MG63 (cell line): ENCODE data around the gene TNRC18. TPM values are rescaled to one million over a fixed set of nuclear protein-coding genes. Genes with fewer than 3 reads are reported as not detected.
"Not testable (repeated sequence)": the region's sequence is repeated elsewhere in the genome, so short reads cannot be mapped to it uniquely, and the experiment has no call there.

ENCODE experiments used
- DNase-seq: peaks from one replicate; pipeline ENCODE4 v3.0.0-alpha.2; 2020
- H3K27me3 ChIP-seq: fragments of 250-450 bp; sonication (Bioruptor Pico); 2 replicates; pipeline ENCODE4 v1.5.1; 2020; ENCODE audit warnings: mild to moderate bottlenecking, moderate library complexity
- H3K36me3 ChIP-seq: fragments of 250-450 bp; sonication (Bioruptor Pico); 2 replicates; pipeline ENCODE4 v1.5.1; 2020; ENCODE audit warnings: mild to moderate bottlenecking, moderate library complexity
- H3K4me3 ChIP-seq: fragments of 250-450 bp; sonication (Bioruptor Pico); 2 replicates; pipeline ENCODE4 v1.5.1; 2020; ENCODE audit warnings: mild to moderate bottlenecking, moderate library complexity
- H3K9me3 ChIP-seq: fragments of 250-450 bp; sonication (Bioruptor Pico); 2 replicates; pipeline ENCODE4 v1.5.1; 2020; ENCODE audit warnings: mild to moderate bottlenecking, moderate library complexity
- total RNA-seq: library from RNA; depleted of rRNA; stranded (reverse); fragments of >200 nt; shearing (Covaris generic); gene quantifications from 2 replicates; pipeline ENCODE4 v1.2.3, GENCODE V29; 2014; ENCODE audit warnings: low replicate concordance

The TNRC18 gene
- total RNA-seq, 1 experiment from 2014 or later = 25.0 TPM

DNA sequence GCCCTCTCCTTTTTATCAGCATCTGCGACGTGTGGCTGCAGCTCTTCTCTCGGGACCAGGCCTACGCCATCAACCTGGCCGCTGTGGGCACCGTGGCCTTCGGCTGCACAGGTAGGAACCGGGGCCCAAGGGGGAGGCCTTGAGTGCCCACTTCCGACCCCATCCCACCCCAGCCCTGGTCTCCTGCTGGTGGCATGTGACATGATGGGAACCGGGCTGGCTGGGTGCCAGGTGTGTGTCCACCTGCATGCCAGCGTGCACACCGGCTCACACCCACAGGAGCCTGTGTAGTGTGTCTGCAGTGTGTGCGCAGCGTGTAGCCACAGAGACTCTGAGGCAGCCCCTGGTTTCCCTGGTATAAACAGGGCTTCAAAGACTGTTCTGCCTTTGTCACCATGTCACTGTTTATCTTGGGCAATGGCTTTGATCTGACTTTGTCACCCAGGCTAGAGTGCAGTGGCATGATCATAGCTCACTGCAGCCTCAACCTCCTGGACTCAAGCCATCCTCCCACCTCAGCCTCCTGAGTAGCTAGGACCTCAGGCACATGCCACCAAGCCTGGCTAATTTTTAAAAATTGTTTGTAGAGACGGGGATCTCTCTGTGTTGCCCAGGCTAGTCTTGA, 131.8 kb downstream of the TNRC18 start:
- not testable (repeated sequence) for H3K27me3 ChIP-seq, H3K4me3 ChIP-seq, H3K36me3 ChIP-seq, DNase-seq, H3K9me3 ChIP-seq

GRCh38 chr7:5291301-5291700, 132.3 kb downstream of the TNRC18 start:
- H3K9me3 ChIP-seq = no peaks in the 10 kb centered on the region
- H3K36me3 ChIP-seq = no peaks in the 10 kb centered on the region
- DNase-seq = no peak
- no peaks in the 10 kb centered on the region for H3K27me3 ChIP-seq
- no peak overlapping the region for H3K4me3 ChIP-seq

DNA sequence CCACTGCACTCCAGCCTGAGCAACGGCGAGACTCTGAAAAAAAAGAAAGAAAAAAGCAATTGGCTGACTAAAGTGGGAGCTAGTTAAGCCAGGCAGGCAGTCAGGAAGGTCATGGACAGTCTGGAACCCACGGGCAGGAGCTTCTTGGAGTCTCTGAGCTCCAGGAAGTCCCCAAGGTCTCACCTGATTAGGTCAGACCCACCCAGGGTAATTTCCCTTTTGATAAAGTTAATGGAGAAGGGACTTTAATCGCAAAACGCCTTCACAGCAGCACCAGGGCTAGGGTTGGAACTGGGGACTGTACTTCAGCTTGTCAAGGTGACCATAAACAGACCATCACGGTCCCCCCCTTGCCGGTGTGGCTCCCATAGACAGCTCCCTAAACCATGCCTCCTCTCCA, 134.3 kb downstream of the TNRC18 start:
- no peak for DNase-seq
- Histone ChIP-seq H3K9me3 (no peaks in the 10 kb centered on the region), H3K36me3 (no peaks in the 10 kb centered on the region), H3K27me3 (no peaks in the 10 kb centered on the region), H3K4me3 (no peak overlapping the region)

GRCh38 chr7:5288560-5288959, 135.1 kb downstream of the TNRC18 start:
- H3K27me3 ChIP-seq, H3K36me3 ChIP-seq, H3K4me3 ChIP-seq, DNase-seq, H3K9me3 ChIP-seq: not testable (repeated sequence)

DNA sequence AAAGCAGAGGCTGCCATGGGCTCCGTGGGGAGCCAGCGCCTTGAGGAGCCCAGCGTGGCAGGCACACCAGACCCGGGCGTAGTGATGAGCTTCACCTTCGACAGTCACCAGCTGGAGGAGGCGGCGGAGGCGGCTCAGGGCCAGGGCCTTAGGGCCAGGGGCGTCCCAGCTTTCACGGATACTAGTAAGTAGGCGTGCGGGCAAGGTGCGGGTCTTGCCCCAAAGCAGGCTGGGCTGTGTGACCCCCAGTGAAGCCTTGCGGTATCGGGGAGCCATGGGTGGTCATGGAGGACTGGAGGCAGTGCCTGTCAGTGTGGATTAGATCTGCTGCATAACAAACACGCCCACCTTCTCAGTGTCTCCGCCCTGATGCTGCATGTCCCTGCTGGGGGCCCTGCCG, 135.8 kb downstream of the TNRC18 start:
- Histone ChIP-seq H3K36me3 (no peaks in the 10 kb centered on the region), H3K9me3 (no peaks in the 10 kb centered on the region), H3K27me3 (no peaks in the 10 kb centered on the region), H3K4me3 (no peak overlapping the region)
- no peak for DNase-seq

GRCh38 chr7:5287373-5287772, 136.3 kb downstream of the TNRC18 start:
- not testable (repeated sequence) for H3K9me3 ChIP-seq, H3K36me3 ChIP-seq, H3K4me3 ChIP-seq, DNase-seq, H3K27me3 ChIP-seq

DNA sequence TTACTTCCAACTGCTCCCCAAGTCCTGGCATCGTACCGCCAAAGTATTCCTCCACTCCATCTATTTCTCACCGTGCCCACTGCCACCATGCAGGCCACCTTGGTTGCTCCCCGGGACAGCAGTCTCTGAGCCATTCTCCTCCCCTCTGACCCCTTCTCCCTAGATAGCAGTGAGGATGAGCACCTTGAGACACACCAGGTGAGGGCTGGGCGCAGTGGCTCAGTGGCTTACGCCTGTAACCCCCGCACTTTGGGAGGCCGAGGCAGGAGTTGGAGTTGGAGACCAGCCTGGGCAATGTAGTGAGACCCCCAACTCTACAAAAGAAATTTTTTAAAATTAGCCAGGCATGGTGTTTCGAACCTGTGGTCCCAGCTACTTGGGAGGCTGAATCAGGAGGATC, 136.7 kb downstream of the TNRC18 start:
- no peak overlapping the region for H3K4me3 ChIP-seq
- no peaks in the 10 kb centered on the region for H3K9me3 ChIP-seq
- DNase-seq = no peak
- no peaks in the 10 kb centered on the region for H3K36me3 ChIP-seq
- no peaks in the 10 kb centered on the region for H3K27me3 ChIP-seq

DNA sequence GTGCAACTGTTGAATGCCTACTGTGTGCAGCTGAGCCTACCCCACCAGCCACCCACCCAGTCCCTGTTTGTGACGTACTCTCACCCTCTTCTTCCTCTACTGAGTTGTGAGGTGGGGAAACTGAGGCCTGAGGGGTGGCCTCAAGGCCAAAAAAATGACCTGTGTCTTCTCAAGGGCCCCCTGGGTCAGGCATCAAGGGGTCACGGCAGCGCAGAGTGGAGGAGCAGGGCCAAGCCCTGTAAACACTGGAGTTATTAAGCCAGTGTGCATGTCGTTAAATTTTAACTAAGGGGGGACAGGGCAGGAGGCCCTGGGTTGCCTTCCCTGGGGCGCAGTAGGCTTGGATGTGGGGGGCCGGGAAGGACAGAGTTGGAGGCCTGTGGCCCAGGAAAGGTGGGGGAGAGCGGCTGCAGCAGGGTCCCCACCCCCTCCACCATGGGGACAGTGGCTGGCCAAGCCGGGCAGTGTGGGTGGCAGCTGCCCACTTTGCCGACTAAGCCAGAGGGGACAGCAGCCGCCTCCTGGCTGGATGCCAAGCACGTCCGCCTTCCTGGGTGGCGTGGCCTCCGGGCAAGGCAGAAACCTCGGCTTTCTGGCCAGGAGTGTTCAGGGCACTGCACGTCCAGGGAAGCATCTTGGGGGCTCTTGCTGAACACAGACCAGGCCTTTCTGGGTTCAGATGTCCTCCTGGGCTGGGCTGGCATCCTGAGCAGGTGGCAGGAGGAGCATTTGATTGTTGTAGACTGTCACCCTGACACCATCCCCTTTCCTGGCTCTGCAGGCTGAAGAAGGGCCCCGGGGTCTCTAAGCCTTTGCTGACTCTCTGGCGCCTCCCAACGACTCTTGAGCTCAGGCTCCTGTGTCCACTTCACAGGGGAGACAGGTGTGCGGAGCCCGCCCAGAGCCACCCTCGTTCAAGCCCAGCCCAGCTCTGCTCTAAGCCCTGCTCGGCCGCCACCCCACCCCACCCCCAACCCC, 139.0 kb downstream of the TNRC18 start:
- no peaks in the 10 kb centered on the region for H3K27me3 ChIP-seq
- DNase-seq = no peak
- H3K4me3 ChIP-seq = no peak overlapping the region
- H3K36me3 ChIP-seq = no peaks in the 10 kb centered on the region
- H3K9me3 ChIP-seq = no peaks in the 10 kb centered on the region

DNA sequence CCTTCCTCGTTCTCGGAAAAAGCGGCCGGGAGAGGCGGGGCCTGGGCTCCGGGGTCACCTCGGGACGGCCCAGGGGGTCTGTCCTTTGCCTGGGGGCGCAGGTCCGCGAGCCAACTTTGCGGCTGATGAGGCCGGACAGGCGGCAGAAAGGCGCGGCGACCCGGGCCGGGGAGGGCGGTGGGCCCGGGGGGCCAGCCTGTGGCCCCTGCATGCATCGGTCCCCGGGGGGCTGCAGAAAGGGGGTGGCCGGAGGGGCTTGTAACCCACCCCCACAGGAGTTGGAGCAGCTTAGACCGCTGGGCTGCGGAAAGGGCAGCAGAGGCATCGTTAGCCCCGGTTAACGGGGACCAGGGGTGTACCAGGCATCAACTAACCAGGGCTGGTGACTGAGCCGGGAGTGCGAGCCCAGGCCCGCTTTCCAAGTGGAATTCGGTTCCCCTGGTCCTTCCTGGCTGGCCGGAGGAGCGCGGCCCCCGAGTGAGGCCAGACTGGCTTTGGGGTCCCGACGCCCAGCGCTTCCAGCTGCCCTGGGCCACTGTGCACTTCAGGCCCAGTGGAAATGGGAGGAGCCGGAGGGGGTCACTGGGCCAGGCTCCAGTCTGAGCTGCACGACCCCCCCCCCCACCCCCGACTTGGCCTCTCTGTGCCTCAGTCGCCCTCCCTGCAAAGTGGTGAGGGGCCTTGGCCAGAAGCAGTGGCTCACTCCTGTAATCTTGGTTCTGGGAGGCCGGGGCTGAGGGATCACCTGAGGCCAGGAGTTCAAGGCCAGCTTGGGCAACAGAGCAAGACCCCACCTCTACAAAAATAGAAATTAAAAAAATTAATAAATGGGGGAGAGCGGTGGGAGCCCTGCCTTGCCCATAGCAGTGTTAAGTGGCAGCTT, 140.0 kb downstream of the TNRC18 start:
- no peak for DNase-seq
- H3K4me3 ChIP-seq = no peak overlapping the region
- H3K9me3 ChIP-seq = no peaks in the 10 kb centered on the region
- no peaks in the 10 kb centered on the region for H3K27me3 ChIP-seq
- H3K36me3 ChIP-seq = no peaks in the 10 kb centered on the region

DNA sequence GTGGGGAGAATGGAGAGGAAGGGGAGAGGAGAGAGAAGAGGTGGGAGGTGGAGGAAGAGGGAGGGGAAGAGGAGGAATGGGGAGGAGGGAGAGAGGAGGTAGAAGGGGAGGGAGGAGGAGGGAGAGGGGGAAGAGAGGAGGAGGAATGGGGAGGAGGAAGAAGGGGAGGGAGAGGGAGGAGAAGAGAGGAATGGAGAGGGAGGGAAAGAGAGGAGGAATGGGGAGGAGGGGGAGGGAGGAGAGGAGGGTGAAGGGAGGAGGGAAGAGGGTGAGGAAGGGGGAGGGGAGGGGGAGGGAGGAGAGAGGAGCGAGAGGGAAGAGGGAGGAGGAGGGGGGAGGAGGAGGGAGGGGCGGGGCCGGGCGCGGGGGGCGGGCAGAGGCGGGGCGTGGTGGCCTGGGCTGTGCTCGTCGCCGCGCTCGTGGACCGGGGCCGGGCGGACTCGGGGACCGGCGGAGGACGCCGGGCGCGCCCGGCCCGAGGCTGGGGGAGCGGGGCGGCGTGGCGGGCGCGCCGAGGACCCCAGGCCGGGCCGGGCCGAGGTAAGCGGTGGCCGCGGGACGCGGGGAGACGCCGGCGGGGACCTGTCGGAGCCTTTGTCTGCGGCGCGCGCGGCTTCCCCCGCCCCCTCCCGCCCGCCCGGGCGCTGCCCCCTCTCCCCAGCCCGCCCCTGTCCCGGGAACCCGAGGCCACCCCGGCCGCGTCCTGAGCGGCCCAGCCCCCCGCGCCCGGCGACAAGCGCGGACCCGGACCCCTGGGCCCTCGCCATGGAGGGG, 140.9 kb downstream of the TNRC18 start, which contains the start of gene SLC29A4:
TSS of gene SLC29A4 (plus strand) at position 401 of the 774 bp plus-strand sequence. CDS start 4,874 bp downstream, outside the sequence.
- H3K4me3 ChIP-seq = no peak within 1 kb of the TSS
- no peaks in the 10 kb centered on the region for H3K27me3 ChIP-seq
- H3K9me3 ChIP-seq = no peaks in the 10 kb centered on the region
- DNase-seq = no peak
- H3K36me3 ChIP-seq = no peaks in the 10 kb centered on the region

DNA sequence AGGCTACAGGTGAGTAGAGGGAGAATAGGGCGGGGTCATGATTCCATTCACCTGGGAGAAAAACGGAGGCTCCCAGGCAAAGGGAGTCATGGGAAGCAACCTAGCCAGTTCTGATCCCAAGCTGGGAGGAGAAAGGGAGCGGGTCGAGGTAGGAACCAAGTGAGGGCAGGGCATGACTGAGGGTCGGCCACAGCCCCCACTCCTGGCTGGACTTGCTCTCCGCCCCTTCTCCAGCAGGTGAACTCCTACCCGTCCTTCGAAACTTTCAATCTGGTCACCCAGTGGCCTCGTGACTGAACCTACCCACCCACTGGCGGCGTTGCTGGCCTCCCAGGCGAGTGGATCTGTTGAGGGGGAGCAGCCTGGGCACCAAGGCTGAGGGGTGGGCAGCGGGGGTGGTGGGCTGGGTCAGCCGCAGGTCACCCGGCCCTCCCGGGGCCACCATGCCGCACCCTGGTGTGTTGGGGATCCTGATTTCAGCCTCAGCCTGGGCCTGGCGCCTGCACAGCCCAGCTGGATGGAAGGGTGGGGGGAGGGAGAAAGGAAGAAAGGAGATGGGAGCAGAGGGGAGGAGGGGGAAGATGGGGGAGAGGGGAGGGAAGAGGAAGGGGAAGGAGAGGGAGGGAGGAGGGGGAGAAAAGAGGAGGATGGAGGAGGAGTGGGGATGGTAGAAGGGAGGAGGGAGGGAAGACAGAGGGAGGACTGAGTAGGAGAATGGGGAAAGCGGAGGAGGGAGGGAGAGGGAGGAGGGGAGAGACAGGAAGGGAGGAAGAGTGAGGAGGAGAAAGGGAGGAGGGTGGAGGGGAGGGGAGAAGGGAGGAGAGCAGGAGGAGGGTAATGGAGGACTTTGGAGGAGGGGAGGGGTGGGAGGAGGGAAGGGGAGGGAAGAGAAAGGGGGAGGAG, 141.8 kb downstream of the TNRC18 start:
- DNase-seq, H3K4me3 ChIP-seq, H3K9me3 ChIP-seq, H3K27me3 ChIP-seq, H3K36me3 ChIP-seq: not testable (repeated sequence)

- no peaks in the 10 kb centered on the region for H3K9me3 ChIP-seq
- H3K36me3 ChIP-seq = no peaks in the 10 kb centered on the region
- no peak for DNase-seq
Observed at GRCh38 chr7:5279734-5280133, 143.9 kb downstream of the TNRC18 start.

GRCh38 chr7:5278766-5279165, 144.9 kb downstream of the TNRC18 start:
- no peaks in the 10 kb centered on the region for H3K27me3 ChIP-seq
- DNase-seq = no peak
- H3K4me3 ChIP-seq = no peak overlapping the region
- no peaks in the 10 kb centered on the region for H3K36me3 ChIP-seq
- no peaks in the 10 kb centered on the region for H3K9me3 ChIP-seq

More at GRCh38 chr7:5279734-5280133, 143.9 kb downstream of the TNRC18 start:
- Histone ChIP-seq H3K27me3 (no peaks in the 10 kb centered on the region), H3K4me3 (no peak overlapping the region)

DNA sequence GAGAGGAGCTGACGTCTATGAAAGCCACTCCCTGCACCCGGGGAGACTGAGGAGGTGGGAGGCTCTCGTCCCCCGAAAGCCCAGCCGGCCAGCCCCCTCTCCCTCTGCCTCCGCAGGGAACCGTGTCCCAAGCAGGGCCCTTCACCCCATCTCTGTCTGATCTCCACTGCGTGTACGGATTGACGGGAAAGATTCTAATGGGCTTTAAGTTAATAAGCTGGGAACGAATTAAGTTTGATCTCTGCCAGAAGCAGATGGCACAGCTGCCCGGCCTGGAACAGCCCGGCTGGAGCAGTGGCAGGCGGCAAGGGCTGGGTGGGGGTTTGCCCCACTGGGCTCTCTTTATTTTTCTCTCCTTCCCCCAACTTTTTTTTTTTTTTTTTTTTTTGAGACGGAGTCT, 147.0 kb downstream of the TNRC18 start:
- no peak for DNase-seq
- no peaks in the 10 kb centered on the region for H3K27me3 ChIP-seq
- H3K4me3 ChIP-seq = no peak overlapping the region
- no peaks in the 10 kb centered on the region for H3K9me3 ChIP-seq
- H3K36me3 ChIP-seq = no peaks in the 10 kb centered on the region

- not testable (repeated sequence) for DNase-seq, H3K27me3 ChIP-seq, H3K9me3 ChIP-seq, H3K36me3 ChIP-seq, H3K4me3 ChIP-seq
Observed at GRCh38 chr7:5276123-5276522, 147.5 kb downstream of the TNRC18 start.
